ENCODE results near the gene SUPT3H.

Gene SUPT3H

DNA sequence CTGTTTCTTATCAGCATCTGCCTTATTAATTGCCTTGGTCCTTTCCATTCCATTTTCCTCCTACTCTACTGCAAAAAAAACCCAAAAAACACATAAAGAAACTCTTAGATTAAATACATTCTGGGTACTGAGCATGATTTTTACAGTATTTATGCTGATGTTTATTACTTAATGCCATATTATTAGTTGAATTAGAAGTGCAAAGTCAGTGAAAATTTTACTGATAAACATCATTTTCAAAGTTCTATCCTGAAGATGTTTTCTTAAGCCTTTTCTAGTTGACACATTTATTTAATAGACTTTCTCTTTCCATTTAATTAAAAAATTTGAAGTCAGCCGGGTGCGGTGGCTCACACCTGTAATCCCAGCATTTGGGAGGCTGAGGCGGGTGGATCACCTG is 285.6 kb downstream of the SUPT3H start:
- in situ Hi-C loops (cut with HindIII; ENCODE audit: low sequenced_read_pairs) = loop anchor here (25.0 kb wide), 1 partner anchor 430 kb away; no protein-coding TSS in a partner anchor
- H3K4me3 ChIP-seq (ENCODE audit: low read depth, low read length) = no peak overlapping the region
- TF ChIP-seq CTCF (IDR thresholded peaks at IDR 0.05; ENCODE audit: low read depth, low read length, missing control alignments) = no peak
- no peak for DNase-seq (ENCODE audit: low read depth)

DNA sequence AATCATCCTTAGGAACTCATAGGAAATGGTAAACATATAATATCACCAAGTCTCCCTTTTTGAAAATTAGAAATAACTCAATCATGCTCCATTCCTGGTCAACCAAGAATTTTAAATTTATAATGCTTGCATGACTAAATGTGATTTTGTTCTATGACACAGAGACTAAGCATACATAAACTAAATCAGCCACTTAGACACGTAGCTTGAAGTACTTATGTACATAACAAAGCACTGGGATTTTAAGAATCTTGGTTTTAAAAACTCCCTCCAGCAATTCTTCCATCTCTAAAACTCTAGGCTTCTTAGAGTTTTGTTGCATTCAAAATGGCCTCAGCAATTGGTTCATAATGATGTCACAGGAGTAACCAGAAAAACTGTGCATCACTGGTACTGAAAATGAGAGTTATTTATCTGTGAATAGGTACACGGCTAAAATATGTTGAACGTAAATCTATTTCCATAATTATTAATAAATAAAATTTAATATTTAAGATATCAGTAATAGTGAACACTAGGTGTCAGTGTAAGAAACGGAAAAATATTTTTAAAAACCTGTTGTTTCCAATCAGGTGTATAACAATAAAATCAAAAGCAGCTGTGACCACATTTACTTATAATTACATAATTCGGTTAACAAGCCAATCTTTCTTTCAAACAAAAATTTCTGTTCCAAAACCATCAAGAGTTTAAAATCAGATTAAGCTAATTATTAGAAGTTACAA is 291.2 kb downstream of the SUPT3H start:
- no peak overlapping the region for H3K4me3 ChIP-seq (ENCODE audit: low read depth, low read length)
- no peak for DNase-seq (ENCODE audit: low read depth)
- in situ Hi-C loops (cut with HindIII; ENCODE audit: low sequenced_read_pairs) = loop anchor here (25.0 kb wide), 1 partner anchor 424 kb away; no protein-coding TSS in a partner anchor
- no peak for TF ChIP-seq CTCF (IDR thresholded peaks at IDR 0.05; ENCODE audit: low read depth, low read length, missing control alignments)

DNA sequence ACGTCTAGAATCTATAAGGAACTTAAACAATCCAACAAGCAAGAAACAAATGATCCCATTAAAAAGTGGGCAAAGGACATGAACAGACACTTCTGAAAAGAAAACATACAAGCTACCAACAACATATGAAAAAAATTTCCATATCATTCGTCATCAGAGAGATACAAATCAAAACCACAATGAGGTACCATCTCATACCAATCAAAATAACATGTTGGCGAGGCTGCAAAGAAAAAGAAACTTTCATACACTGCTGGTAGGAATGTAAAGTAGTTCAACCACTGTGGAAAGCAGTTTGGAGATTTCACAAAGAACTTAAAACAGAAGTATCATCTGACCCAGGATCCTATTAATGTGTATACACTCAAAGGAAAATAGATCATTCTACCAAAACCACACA is 293.5 kb downstream of the SUPT3H start:
- in situ Hi-C loops (cut with HindIII; ENCODE audit: low sequenced_read_pairs) = loop anchor here (25.0 kb wide), 1 partner anchor 422 kb away; no protein-coding TSS in a partner anchor
- DNase-seq (ENCODE audit: low read depth) = no peak
- no peak overlapping the region for H3K4me3 ChIP-seq (ENCODE audit: low read depth, low read length)
- TF ChIP-seq CTCF (IDR thresholded peaks at IDR 0.05; ENCODE audit: low read depth, low read length, missing control alignments) = no peak

GRCh38 chr6:45082091-45082490 is 295.6 kb downstream of the SUPT3H start:
- in situ Hi-C loops (cut with HindIII; ENCODE audit: low sequenced_read_pairs) = loop anchor here (25.0 kb wide), 1 partner anchor 420 kb away; no protein-coding TSS in a partner anchor
- no peak for DNase-seq (ENCODE audit: low read depth)
- no peak for TF ChIP-seq CTCF (IDR thresholded peaks at IDR 0.05; ENCODE audit: low read depth, low read length, missing control alignments)
- no peak overlapping the region for H3K4me3 ChIP-seq (ENCODE audit: low read depth, low read length)

- in situ Hi-C loops (cut with HindIII; ENCODE audit: low sequenced_read_pairs) = loop anchor here (25.0 kb wide), 1 partner anchor 419 kb away; no protein-coding TSS in a partner anchor
- no peak for TF ChIP-seq CTCF (IDR thresholded peaks at IDR 0.05; ENCODE audit: low read depth, low read length, missing control alignments)
- no peak for DNase-seq (ENCODE audit: low read depth)
- no peak overlapping the region for H3K4me3 ChIP-seq (ENCODE audit: low read depth, low read length)
Measured at GRCh38 chr6:45081634-45082033, 296.1 kb downstream of the SUPT3H start.

DNA sequence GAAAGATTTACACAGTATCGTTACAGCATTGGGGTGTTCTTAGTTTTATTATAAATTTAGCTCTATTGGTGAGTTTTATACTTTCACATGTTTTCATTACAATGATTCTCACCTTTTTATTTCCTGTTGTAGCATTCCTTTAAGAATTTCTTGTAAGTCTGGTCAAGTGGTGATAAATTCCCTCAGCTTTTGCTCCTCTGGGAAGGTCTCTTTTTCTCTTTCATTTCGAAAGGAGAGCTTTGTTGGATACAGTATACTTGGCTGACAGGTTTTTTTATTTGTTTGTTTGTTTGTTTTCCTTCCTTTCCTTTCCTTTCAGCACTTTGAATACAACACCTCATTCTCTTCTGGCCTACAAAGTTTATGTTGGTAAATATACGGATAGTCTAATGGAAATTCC is 299.3 kb downstream of the SUPT3H start:
- in situ Hi-C loops (cut with HindIII; ENCODE audit: low sequenced_read_pairs) = loop anchor here (25.0 kb wide), 1 partner anchor 416 kb away; no protein-coding TSS in a partner anchor
- H3K4me3 ChIP-seq (ENCODE audit: low read depth, low read length) = no peak overlapping the region
- DNase-seq (ENCODE audit: low read depth) = no peak
- TF ChIP-seq CTCF (IDR thresholded peaks at IDR 0.05; ENCODE audit: low read depth, low read length, missing control alignments) = no peak

Data from astrocyte of the cerebellum (primary cell).